IPS-11a (cell line): ENCODE results near the gene CNP.
"Not testable (repeated sequence)": the region's sequence is repeated elsewhere in the genome, so short reads cannot be mapped to it uniquely, and the experiment has no call there.

Experiments used
- H3K4me3 ChIP-seq: one replicate; pipeline ENCODE4 v1.5.1; 2013; ENCODE audit warnings: low read depth, low read length, control low read depth

CNP gene

DNA sequence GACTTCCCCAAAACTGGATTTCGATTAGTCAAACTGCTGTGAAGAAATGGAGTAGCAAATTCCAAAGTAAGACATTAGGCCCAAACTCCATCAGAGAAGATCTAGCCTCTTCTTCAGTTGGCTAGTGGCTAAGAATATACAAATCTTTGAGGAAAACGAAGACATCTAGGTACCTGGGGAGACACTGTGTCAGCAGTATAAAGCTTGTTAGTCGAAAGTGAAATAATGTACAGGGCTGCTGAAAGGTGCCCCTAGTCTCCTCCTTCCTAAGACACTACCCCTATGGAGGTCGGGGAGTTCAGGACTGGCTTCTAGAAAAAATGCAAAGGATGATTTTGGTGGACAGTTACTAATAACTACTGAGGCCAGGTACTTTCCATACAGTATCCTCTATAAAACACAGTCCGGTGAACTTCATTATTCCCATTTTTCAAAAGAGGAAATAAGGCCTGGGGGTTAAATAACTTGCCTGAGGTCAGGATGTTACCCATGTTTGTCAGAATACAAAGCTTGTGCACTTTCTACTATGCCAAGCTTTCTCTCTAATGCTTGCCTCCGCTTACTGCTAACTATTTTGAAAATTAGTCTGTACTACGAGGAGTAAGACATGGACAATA, 35.7 kb downstream of the CNP start:
- no peak overlapping the region for H3K4me3 ChIP-seq

GRCh38 chr17:42002792-42003301, 36.3 kb downstream of the CNP start:
- H3K4me3 ChIP-seq, result no peak overlapping the region

- no peak overlapping the region for H3K4me3 ChIP-seq
Observed at GRCh38 chr17:42005166-42005565, 38.6 kb downstream of the CNP start.

GRCh38 chr17:42009170-42009569, 42.6 kb downstream of the CNP start:
- no peak overlapping the region for H3K4me3 ChIP-seq

DNA sequence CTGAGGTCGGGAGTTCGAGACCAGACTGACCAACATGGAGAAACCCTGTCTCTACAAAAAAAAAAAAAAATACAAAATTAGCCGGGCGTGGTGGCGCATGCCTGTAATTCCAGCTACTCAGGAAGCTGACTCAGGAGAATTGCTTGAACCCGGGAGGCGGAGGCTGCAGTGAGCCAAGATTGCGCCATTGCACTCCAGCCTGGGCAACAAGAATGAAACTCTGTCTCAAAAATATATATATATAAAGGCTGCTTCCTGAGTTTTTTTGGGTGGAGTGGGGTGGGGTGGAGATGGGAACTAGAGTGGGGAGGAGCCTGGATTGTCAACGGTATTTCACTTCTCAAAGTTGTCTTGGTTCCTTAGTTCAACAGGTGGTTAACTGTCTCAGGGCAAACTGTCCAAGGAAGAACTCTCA, 43.7 kb downstream of the CNP start:
- H3K4me3 ChIP-seq, result not testable (repeated sequence)

GRCh38 chr17:42010898-42011516, 44.4 kb downstream of the CNP start:
- H3K4me3 ChIP-seq, result no peak overlapping the region

DNA sequence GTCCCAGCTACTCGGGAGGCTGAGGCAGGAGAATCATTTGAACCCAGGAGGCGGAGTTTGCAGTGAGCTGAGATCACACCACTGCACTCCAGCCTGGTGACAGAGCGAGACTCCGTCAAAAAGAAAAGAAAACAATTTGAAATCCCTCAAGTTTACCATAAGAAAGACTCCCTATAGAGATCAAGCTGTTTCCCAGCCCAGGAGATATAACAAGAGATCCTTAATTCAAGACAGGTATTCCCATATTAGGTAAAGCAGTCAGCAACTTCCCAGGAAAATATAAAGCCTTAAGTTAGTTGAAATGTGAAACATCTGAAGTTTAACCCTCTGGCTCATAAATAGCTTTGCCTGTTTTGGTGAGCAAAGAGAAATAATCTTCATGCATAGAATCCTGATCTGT, 45.8 kb downstream of the CNP start:
- H3K4me3 ChIP-seq, result not testable (repeated sequence)

DNA sequence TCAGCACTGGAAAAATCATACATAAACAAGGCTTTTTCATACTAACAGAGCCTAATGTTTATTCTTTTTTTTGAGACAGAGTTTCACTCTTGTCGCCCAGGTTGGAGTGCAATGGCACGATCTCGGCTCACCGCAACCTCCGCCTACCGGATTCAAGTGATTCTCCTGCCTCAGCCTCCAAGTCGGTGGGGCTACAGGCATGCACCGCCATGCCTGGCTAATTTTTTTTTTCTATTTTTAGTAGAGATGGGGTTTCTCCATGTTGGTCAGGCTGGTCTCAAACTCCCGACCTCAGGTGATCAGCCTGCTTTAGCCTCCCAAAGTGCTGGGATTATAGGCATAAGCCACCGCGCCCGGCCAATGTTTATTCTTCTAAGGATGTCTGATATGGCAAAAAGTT, 47.1 kb downstream of the CNP start:
- not testable (repeated sequence) for H3K4me3 ChIP-seq

GRCh38 chr17:42016411-42016831, 49.8 kb downstream of the CNP start:
- H3K4me3 ChIP-seq, result peak overlapping the region; percentile 97

GRCh38 chr17:42016941-42017865, 50.6 kb downstream of the CNP start, which contains the start of gene DNAJC7:
TSS of gene DNAJC7 (minus strand) at chr17:42017439. CDS start at chr17:42017416, 23 bp downstream.
- H3K4me3 ChIP-seq, result peak within 1 kb of the TSS; percentile 97

- H3K4me3 ChIP-seq, result peak overlapping the region; percentile 97
Observed at GRCh38 chr17:42017866-42018200, 51.2 kb downstream of the CNP start.

GRCh38 chr17:42018339-42018738, 51.7 kb downstream of the CNP start:
- H3K4me3 ChIP-seq, result peak overlapping the region; percentile 97

GRCh38 chr17:42018988-42019387, 52.4 kb downstream of the CNP start:
- no peak overlapping the region for H3K4me3 ChIP-seq

DNA sequence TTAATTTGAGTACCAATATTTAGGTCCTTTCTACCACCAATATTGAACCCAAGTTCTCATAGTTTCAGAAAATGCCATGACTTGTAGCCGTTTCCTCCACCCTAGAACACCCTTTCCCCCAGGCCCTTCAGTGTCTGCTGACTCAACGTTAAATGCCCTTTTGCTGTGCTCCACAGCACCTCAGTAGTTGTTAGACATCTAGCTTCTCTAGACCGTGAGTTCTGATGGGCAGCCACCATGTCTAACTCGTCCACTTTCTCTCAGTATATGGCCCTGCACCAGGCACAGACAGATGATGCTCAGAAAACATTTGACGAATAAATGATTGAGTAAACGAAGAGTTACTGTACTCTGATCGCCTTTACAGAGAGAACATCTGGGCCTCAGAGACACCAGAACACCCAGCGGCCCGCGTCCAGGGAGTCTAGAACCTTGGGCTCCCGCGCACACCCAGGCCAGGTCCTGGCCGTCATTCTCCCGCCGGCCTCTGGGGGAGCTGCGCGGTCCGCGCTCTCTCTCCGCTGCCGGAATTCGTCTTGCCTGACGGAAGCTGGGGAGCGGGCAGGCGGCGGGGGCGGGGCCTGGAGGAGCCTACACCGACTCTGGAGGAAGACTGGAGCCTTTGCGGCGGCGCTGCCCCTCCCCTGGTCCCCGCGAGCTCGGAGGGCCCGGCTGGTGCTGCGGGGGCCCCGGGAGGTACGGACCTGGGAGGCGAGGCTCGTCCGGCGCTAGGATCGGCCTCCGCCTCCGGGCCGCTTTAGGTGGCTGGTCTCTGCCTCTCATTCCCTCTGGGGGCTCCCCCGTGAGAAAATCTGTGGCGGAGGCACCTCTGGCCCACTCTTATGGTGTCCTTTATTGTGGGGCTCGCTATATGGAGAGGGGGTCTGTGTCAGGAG, 53.2 kb downstream of the CNP start, which contains the start of gene NKIRAS2:
TSS of gene NKIRAS2 (plus strand) at position 582 of the 896 bp plus-strand sequence. CDS start 1,488 bp downstream, outside the sequence.
- H3K4me3 ChIP-seq, result peak within 1 kb of the TSS; percentile 86

- peak overlapping the region; percentile 86 for H3K4me3 ChIP-seq
Observed at GRCh38 chr17:42020845-42021244, 54.2 kb downstream of the CNP start.

- no peak overlapping the region for H3K4me3 ChIP-seq
Observed at GRCh38 chr17:42023524-42024349, 57.1 kb downstream of the CNP start.

DNA sequence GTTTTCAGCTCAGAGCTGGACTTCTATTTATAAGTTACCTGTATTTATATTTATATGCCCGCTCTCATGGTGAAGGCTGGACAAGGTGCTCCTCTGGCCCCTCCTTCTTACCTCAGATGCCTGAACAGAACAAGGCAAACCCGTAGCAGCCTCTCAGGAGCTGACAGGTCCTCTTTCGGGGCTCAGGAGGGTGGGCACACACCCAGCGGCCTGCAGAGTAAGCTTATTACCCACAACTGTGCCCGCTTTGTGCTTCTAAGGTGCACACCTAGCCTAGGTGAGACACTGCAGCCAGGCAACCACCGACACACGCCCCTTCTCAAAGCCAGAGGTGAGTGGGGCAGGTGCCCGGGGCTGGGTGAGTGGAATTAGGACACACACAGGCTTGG, 58.6 kb downstream of the CNP start:
- no peak overlapping the region for H3K4me3 ChIP-seq

- no peak overlapping the region for H3K4me3 ChIP-seq
Observed at GRCh38 chr17:42025936-42026335, 59.3 kb downstream of the CNP start.

DNA sequence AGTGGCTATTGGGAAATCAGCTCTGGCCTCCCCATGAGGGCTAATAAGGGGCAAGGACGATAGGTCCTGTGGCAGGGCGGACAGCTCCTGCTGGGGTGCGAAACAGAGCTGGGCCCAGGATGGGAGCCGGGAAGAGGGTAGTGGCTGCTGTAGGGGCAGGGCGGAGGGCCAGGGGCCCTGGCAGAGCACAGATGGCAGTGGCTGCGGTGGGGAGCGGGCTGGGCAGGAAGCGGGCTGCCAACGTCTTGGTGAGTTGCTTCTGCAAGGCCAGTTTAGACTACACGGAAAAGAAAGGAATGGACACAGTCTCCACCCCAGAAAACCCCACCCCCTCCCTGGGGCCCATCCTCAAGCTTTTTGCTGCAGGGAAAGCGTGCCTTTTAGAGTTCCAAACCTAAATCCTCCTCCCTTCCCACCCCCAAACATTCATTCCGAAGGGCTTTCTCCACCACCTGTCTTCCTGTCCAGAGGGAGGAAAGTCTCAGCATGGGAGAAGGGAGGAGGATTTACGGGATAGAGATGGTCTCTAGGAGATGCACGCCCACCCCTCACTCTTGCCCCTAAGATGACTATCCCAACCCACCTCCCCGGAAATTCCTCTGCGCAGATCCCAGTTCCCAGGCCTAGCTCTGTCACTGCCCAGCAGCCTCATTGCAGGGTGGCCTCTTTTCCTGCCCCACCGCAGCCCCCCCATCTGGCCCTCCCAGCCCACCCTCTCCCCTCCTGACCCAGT, 60.4 kb downstream of the CNP start:
- no peak overlapping the region for H3K4me3 ChIP-seq
